ENCODE data around the gene DAAM2. TPM values are rescaled to one million over a fixed set of nuclear protein-coding genes. Genes with fewer than 3 reads are reported as not detected.

Gene DAAM2
- polyA plus RNA-seq, 1 of the 3 experiments (the other 2 are of a cell fraction): 0.20 TPM

DNA sequence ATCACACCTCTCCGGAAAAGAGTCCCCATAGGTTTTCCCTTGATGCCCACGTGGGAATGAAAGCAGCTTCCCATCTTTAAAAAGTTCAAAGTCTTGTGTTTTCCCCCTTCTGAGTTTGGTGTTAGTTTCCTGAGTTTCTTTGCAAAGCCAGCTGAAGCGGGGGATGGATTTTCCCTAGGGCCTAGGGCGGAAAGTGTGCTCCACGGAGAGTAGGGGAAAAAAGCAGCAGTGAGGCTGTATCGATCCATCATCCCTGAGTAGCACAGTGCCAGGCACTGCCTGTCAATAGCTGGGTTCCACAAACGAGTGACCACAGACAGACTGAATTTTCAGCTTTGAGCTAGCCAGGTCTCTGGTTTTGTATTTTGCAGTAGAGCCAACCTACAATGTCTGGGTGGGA lies 1.3 kb downstream of the DAAM2 start (continued):
- TF ChIP-seq, protein P1, sequence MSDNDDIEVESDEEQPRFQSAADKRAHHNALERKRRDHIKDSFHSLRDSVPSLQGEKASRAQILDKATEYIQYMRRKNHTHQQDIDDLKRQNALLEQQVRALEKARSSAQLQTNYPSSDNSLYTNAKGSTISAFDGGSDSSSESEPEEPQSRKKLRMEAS (IDR thresholded peaks at IDR 0.05; ENCODE audit: low read depth): no peak
- TF ChIP-seq MXI1 (IDR thresholded peaks at IDR 0.05; ENCODE audit: low read depth, low read length) (no peak), SIN3A (IDR thresholded peaks at IDR 0.05; ENCODE audit: borderline replicate concordance, low read depth, low read length) (no peak)
- TF ChIP-seq, protein P2, sequence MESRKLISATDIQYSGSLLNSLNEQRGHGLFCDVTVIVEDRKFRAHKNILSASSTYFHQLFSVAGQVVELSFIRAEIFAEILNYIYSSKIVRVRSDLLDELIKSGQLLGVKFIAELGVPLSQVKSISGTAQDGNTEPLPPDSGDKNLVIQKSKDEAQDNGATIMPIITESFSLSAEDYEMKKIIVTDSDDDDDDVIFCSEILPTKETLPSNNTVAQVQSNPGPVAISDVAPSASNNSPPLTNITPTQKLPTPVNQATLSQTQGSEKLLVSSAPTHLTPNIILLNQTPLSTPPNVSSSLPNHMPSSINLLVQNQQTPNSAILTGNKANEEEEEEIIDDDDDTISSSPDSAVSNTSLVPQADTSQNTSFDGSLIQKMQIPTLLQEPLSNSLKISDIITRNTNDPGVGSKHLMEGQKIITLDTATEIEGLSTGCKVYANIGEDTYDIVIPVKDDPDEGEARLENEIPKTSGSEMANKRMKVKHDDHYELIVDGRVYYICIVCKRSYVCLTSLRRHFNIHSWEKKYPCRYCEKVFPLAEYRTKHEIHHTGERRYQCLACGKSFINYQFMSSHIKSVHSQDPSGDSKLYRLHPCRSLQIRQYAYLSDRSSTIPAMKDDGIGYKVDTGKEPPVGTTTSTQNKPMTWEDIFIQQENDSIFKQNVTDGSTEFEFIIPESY (IDR thresholded peaks at IDR 0.05; ENCODE audit: borderline replicate concordance, low read depth): no peak

DNA sequence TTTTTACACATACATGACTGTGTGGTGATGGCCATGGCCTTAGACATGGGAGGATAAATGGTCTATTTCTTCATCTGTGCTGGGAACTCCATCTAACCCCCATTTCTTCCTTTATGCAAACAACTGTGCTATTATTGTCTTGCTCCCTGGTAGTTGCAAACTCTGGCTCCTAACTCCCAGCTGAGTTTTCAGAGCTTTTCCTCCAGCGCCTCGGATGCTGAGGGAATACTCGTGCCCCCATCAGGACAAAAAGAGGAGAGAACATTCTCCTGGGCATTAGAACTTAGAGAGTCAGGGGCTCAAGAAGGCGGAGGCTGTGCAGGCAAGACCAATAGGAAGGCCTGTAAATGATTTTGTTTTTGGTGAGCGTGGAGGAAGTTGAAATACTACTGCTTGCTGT lies 2.1 kb downstream of the DAAM2 start:
- Histone ChIP-seq H3F3A (replicated peaks; ENCODE audit: insufficient read depth) (no peaks in the 10 kb centered on the region), H4K20me1 (ENCODE audit: insufficient read depth) (no peaks in the 10 kb centered on the region), H3K27me3 (ENCODE audit: insufficient read depth) (peaks cover 5% of the 10 kb centered on the region), H3K4me1 (ENCODE audit: control insufficient read depth in 1 of 2, insufficient read depth in 2 of 2, low read depth in 1 of 2, low read length in 1 of 2) (peaks cover 0 to 15% of the 10 kb centered on the region in 2 experiments; a peak in 2 of 4 replicates), H3K4me2 (no peak overlapping the region), H3K27ac (ENCODE audit: low read depth in 2 of 2, low read length in 1 of 2) (no peak overlapping the region), H3K9me2 (no peaks in the 10 kb centered on the region), H2AFZ (ENCODE audit: low read depth) (no peak overlapping the region), H3K79me2 (ENCODE audit: insufficient read depth) (no peaks in the 10 kb centered on the region), H3K4me3 (ENCODE audit: low read depth in 2 of 2, low read length in 1 of 2) (no peak overlapping the region), H3K36me3 (replicated peaks in 1 of 2; ENCODE audit: control insufficient read depth in 1 of 2, insufficient read depth in 2 of 2, low read length in 1 of 2) (no peaks in the 10 kb centered on the region), H3K9me3 (no peaks in the 10 kb centered on the region), H3K9ac (no peak overlapping the region)
- POLR2A ChIA-PET: no interaction called here
- 53% methylated on average over 5 of the region's 5 CpGs for WGBS (ENCODE audit: low lambda C conversion rate)
- CTCF ChIA-PET: interaction anchor here (0.6 to 1.6 kb wide), 5 partner anchors 11 to 417 kb away, joined by 3 to 4 read pairs (median 3); no protein-coding TSS in a partner anchor
- DNase-seq: no peak
- no peak for TF ChIP-seq JUND (IDR thresholded peaks at IDR 0.05)
- no peak for TF ChIP-seq NRF1 (IDR thresholded peaks at IDR 0.05; ENCODE audit: low read depth, low read length)
- TF ChIP-seq YY1 (IDR thresholded peaks at IDR 0.05; ENCODE audit: low read depth): no peak
- TF ChIP-seq CHD2 (IDR thresholded peaks at IDR 0.05; ENCODE audit: low read length, partially characterized antibody): no peak
- no peak for TF ChIP-seq FOSL2 (IDR thresholded peaks at IDR 0.05; ENCODE audit: borderline replicate concordance, low read depth)
- TF ChIP-seq GABPA (IDR thresholded peaks at IDR 0.05; ENCODE audit: low read depth): no peak
- TF ChIP-seq MXI1 (IDR thresholded peaks at IDR 0.05; ENCODE audit: low read depth, low read length): no peak
- no peak for TF ChIP-seq MEF2A (IDR thresholded peaks at IDR 0.05; ENCODE audit: borderline replicate concordance, low read depth)
- TF ChIP-seq SIN3A (IDR thresholded peaks at IDR 0.05; ENCODE audit: borderline replicate concordance, low read depth, low read length): no peak
- no peak for TF ChIP-seq RAD21 (IDR thresholded peaks at IDR 0.05; ENCODE audit: low read length)
- no peak for TF ChIP-seq TAF1 (IDR thresholded peaks at IDR 0.05; ENCODE audit: borderline replicate concordance, low read depth, low read length)
- TF ChIP-seq POLR2AphosphoS5 (IDR thresholded peaks at IDR 0.05; ENCODE audit: low read depth, low read length): no peak
- TF ChIP-seq ELF1 (IDR thresholded peaks at IDR 0.05): no peak
- no peak for TF ChIP-seq GATA2 (CRISPR knock-in tag; IDR thresholded peaks at IDR 0.05)
- TF ChIP-seq, protein P3, sequence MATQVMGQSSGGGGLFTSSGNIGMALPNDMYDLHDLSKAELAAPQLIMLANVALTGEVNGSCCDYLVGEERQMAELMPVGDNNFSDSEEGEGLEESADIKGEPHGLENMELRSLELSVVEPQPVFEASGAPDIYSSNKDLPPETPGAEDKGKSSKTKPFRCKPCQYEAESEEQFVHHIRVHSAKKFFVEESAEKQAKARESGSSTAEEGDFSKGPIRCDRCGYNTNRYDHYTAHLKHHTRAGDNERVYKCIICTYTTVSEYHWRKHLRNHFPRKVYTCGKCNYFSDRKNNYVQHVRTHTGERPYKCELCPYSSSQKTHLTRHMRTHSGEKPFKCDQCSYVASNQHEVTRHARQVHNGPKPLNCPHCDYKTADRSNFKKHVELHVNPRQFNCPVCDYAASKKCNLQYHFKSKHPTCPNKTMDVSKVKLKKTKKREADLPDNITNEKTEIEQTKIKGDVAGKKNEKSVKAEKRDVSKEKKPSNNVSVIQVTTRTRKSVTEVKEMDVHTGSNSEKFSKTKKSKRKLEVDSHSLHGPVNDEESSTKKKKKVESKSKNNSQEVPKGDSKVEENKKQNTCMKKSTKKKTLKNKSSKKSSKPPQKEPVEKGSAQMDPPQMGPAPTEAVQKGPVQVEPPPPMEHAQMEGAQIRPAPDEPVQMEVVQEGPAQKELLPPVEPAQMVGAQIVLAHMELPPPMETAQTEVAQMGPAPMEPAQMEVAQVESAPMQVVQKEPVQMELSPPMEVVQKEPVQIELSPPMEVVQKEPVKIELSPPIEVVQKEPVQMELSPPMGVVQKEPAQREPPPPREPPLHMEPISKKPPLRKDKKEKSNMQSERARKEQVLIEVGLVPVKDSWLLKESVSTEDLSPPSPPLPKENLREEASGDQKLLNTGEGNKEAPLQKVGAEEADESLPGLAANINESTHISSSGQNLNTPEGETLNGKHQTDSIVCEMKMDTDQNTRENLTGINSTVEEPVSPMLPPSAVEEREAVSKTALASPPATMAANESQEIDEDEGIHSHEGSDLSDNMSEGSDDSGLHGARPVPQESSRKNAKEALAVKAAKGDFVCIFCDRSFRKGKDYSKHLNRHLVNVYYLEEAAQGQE (IDR thresholded peaks at IDR 0.05; ENCODE audit: low read depth, low read length): no peak
- no peak for TF ChIP-seq TCF12 (IDR thresholded peaks at IDR 0.05)
- TF ChIP-seq, protein P4, sequence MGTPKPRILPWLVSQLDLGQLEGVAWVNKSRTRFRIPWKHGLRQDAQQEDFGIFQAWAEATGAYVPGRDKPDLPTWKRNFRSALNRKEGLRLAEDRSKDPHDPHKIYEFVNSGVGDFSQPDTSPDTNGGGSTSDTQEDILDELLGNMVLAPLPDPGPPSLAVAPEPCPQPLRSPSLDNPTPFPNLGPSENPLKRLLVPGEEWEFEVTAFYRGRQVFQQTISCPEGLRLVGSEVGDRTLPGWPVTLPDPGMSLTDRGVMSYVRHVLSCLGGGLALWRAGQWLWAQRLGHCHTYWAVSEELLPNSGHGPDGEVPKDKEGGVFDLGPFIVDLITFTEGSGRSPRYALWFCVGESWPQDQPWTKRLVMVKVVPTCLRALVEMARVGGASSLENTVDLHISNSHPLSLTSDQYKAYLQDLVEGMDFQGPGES (IDR thresholded peaks at IDR 0.05; ENCODE audit: low read depth, low read length): no peak
